OCI-LY1 (cell line): ENCODE measurements around the gene MAPK1.

Experiments
- CTCF ChIP-seq: fragments of 200-600 bp; sonication (generic), shearing (Covaris generic); IDR thresholded peaks from 2 replicates; pipeline ENCODE4 v1.5.1; 2017; ENCODE audit warnings: mild to moderate bottlenecking, antibody characterized with exemption, low read length, moderate library complexity, mixed read lengths
- EZH2 ChIP-seq: fragments of 200-600 bp; sonication (generic), shearing (Covaris generic); IDR thresholded peaks from 2 replicates; pipeline ENCODE4 v1.8.0; 2017; ENCODE audit warnings: borderline replicate concordance, mixed run types, mild to moderate bottlenecking, antibody characterized with exemption, low read length, moderate library complexity, mixed read lengths

DNA sequence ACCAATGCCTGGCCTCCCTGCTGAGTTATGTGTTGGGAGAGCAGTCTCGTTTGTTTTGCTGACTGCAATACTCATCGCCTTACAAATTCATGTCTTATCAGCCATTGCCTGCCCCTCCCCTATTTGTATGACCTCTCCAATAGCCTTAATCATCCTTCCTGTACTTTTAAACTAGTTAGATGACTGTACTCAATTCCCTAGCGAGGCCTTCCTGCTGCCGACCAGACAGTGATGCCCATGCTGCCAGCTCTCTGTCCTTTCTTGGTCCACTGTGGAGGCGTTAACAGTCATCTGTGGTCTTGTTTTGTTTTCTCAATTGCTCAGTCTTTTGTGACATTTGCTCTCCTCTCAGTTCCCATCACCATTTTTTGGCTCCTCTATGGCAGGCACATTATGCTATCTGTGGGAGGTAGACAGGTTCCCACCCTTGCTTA lies 111.6 kb downstream of the MAPK1 start:
- TF ChIP-seq CTCF (no peak), EZH2 (no peak)
